ENCODE data around the gene CALM3. TPM values are rescaled to one million over a fixed set of nuclear protein-coding genes. Genes with fewer than 3 reads are reported as not detected.
A peak's percentile ranks its signal among the peaks of the same experiment; 100 is the strongest.

The CALM3 gene
- total and polyA plus RNA-seq, 2 of the 4 experiments (the other 2 are of a cell fraction) = 91.6 to 501 TPM

GRCh38 chr19:46602392-46603194 lies 1.5 kb downstream of the CALM3 start:
- peak overlapping the region; percentile 87 for H3K4me3 ChIP-seq (ENCODE audit: insufficient read depth, low read depth, low read length)
- H2AFZ ChIP-seq (replicated peaks; ENCODE audit: low read length, poor library complexity) = peak overlapping the region; percentile 47
- peak overlapping the region; percentile 73 for H2AK5ac ChIP-seq (ENCODE audit: low read depth, low read length)
- H4K91ac ChIP-seq (ENCODE audit: insufficient read depth, low read depth, low read length) = no peak overlapping the region; the same call in 1 of the 2 replicates
- no peak overlapping the region for H2BK15ac ChIP-seq (ENCODE audit: low read depth, low read length)
- H4K8ac ChIP-seq (ENCODE audit: low read depth in 2 of 2, low read length in 2 of 2) = 0 out of 4 replicates have a peak overlapping the region, but pooled peaks of 1 of the 2 experiments have one; percentile 38
- H3K9me3 ChIP-seq (ENCODE audit: control insufficient read depth, insufficient read depth, low read length) = peaks cover 4% of the 10 kb centered on the region; the same call in 1 of the 2 replicates
- H3K79me1 ChIP-seq (ENCODE audit: low read depth in 1 of 2, low read length in 2 of 2) = peaks cover 3 to 60% of the 10 kb centered on the region in 2 experiments; a peak in 3 of 4 replicates
- no peaks in the 10 kb centered on the region for H3K27me3 ChIP-seq (ENCODE audit: control insufficient read depth, insufficient read depth, low read length)
- peak overlapping the region; percentile 19 for H3K23ac ChIP-seq (ENCODE audit: low read depth, low read length)
- no peak for DNase-seq
- ChIA-PET CTCF (interaction anchor here (1.6 kb wide), 1 partner anchor 60 kb away, joined by 4 read pairs; no protein-coding TSS in a partner anchor), POLR2A (ENCODE audit: unreplicated experiment) (interaction anchor here (1.3 kb wide), 1 partner anchor 9 kb away, joined by 3 read pairs; no protein-coding TSS in a partner anchor)
- intact Hi-C loops (cut with micrococcal nuclease) (no loop called here), dilution Hi-C loops (cut with HindIII; ENCODE audit: low sequenced_read_pairs, unreplicated experiment) (no loop called here), in situ Hi-C loops (cut with MboI; ENCODE audit: low sequenced_read_pairs) (no loop called here)
- BruUV-seq (replicated peaks) = no TSS peak
- H2AK9ac ChIP-seq (replicated peaks; ENCODE audit: low read depth, low read length, poor library complexity) = peak overlapping the region; percentile 99
- peak overlapping the region; percentile 7 for H3K27ac ChIP-seq (ENCODE audit: insufficient read depth, low read length)
- H3K18ac ChIP-seq (ENCODE audit: low read depth, low read length) = no peak overlapping the region
- H2BK120ac ChIP-seq (ENCODE audit: low read depth, low read length) = no peak overlapping the region
- peaks cover 22% of the 10 kb centered on the region for H3K36me3 ChIP-seq (ENCODE audit: control insufficient read depth, insufficient read depth, low read length)
- peak overlapping the region; percentile 80 for H3K4ac ChIP-seq (ENCODE audit: low read depth, low read length)
- WGBS, 2 experiments (ENCODE audit: extremely low coverage in 2 of 2, insufficient read length in 1 of 2) = 27% methylated on average over 15 of the region's 23 CpGs; no CpG with 5 or more reads in 1 of the 2 experiments
- H3K4me1 ChIP-seq (ENCODE audit: control insufficient read depth, insufficient read depth, low read length) = peaks cover 15% of the 10 kb centered on the region
- H4K20me1 ChIP-seq (ENCODE audit: insufficient read depth, low read length) = peaks cover 58% of the 10 kb centered on the region
- H4K5ac ChIP-seq (ENCODE audit: low read depth, low read length) = no peak overlapping the region
- peak overlapping the region; percentile 93 for H3K14ac ChIP-seq (replicated peaks; ENCODE audit: low read depth, low read length)
- peak overlapping the region; percentile 13; the same call in 1 of the 2 replicates for H3K56ac ChIP-seq (ENCODE audit: extremely low read depth, insufficient read depth, low read length)
- H2BK5ac ChIP-seq (ENCODE audit: low read depth, low read length, poor library complexity, severe bottlenecking) = no peak overlapping the region
- H2BK20ac ChIP-seq (ENCODE audit: low read depth, low read length) = no peak overlapping the region
- H3K9ac ChIP-seq (ENCODE audit: low read depth, low read length) = peak overlapping the region; percentile 96
- H3K9me1 ChIP-seq (ENCODE audit: insufficient read depth, low read length) = peaks cover 16% of the 10 kb centered on the region
- peak overlapping the region; percentile 91 for H3K4me2 ChIP-seq (ENCODE audit: low read depth, low read length)
- no peak for ATAC-seq (ENCODE audit: low read depth)
- TF ChIP-seq MAZ (IDR thresholded peaks at IDR 0.05; ENCODE audit: borderline replicate concordance, low read depth, low read length) (no peak), USF2 (IDR thresholded peaks at IDR 0.05; ENCODE audit: low read depth, low read length) (no peak), FOS (IDR thresholded peaks at IDR 0.05; ENCODE audit: low read depth, low read length) (no peak), POLR2A (IDR thresholded peaks at IDR 0.05; ENCODE audit: low read depth, low read length) (no peak), MXI1 (IDR thresholded peaks at IDR 0.05; ENCODE audit: borderline replicate concordance, low read depth, low read length) (no peak), SMC3 (IDR thresholded peaks at IDR 0.05; ENCODE audit: low read depth, low read length) (no peak), RAD21 (IDR thresholded peaks at IDR 0.05; ENCODE audit: low read length) (no peak), ELK1 (IDR thresholded peaks at IDR 0.05; ENCODE audit: borderline replicate concordance, low read depth, low read length) (no peak), NFE2L2 (IDR thresholded peaks at IDR 0.05; ENCODE audit: low read depth, low read length) (no peak), RCOR1 (IDR thresholded peaks at IDR 0.05; ENCODE audit: insufficient replicate concordance, low read length) (no peak), CHD1 (IDR thresholded peaks at IDR 0.05; ENCODE audit: low read depth, low read length) (no peak), RFX5 (IDR thresholded peaks at IDR 0.05; ENCODE audit: low read depth, low read length) (no peak), BHLHE40 (IDR thresholded peaks at IDR 0.05; ENCODE audit: low read depth, low read length) (no peak), CEBPB (IDR thresholded peaks at IDR 0.05; ENCODE audit: low read depth, low read length) (no peak), MAFK (IDR thresholded peaks at IDR 0.05; ENCODE audit: low read depth, low read length) (no peak)

Data from IMR-90 (cell line).